Parathyroid adenoma (tissue), 2 donors: Measurements from ENCODE around the gene UBR3.

Experiments
- H2AFZ ChIP-seq: fragments of 300-600 bp; sonication (generic); one replicate; pipeline ENCODE4 v1.7.0; 2017; ENCODE audit warnings: antibody characterized with exemption, mild to moderate bottlenecking
- H3K27ac ChIP-seq: fragments of 300-600 bp; sonication (generic); one replicate; pipeline ENCODE4 v1.7.0; 2017
- H3K27me3 ChIP-seq: fragments of 300-600 bp; sonication (generic); one replicate; pipeline ENCODE4 v1.7.0; 2017; ENCODE audit warnings: low read length; ENCODE audit not compliant: control insufficient read depth, insufficient read depth
- H3K36me3 ChIP-seq: fragments of 300-600 bp; sonication (generic); one replicate; pipeline ENCODE4 v1.7.0; 2017; ENCODE audit warnings: low read length; ENCODE audit not compliant: control insufficient read depth, insufficient read depth
- H3K4me1 ChIP-seq: fragments of 300-600 bp; sonication (generic); one replicate; pipeline ENCODE4 v1.7.0; 2017; ENCODE audit warnings: control low read depth
- H3K4me2 ChIP-seq: fragments of 300-600 bp; sonication (generic); one replicate; pipeline ENCODE4 v1.7.0; 2017; ENCODE audit warnings: low read length
- H3K4me3 ChIP-seq: fragments of 300-600 bp; sonication (generic); one replicate; pipeline ENCODE4 v1.7.0; 2017; ENCODE audit warnings: low read depth, low read length
- H3K79me2 ChIP-seq: fragments of 300-600 bp; sonication (generic); one replicate; pipeline ENCODE4 v1.7.0; 2017; ENCODE audit warnings: control low read depth
- H3K9ac ChIP-seq: fragments of 300-600 bp; sonication (generic); one replicate; pipeline ENCODE4 v1.7.0; 2017; ENCODE audit warnings: mild to moderate bottlenecking
- H3K9me3 ChIP-seq: fragments of 300-600 bp; sonication (generic); one replicate; pipeline ENCODE4 v1.7.0; 2017; ENCODE audit warnings: low read length; ENCODE audit not compliant: control insufficient read depth
- CTCF ChIP-seq: fragments of 300-600 bp; sonication (generic); IDR thresholded peaks from one replicate; pipeline ENCODE4 v1.7.0; 2017; ENCODE audit warnings: antibody characterized with exemption, mild to moderate bottlenecking
- donor health status: primary hyperparathyroidism.

UBR3 gene

GRCh38 chr2:169963786-169964185, 136.5 kb downstream of the UBR3 start:
- H3K4me1 ChIP-seq = no peaks in the 10 kb centered on the region
- H2AFZ ChIP-seq = no peak overlapping the region
- peaks cover 2% of the 10 kb centered on the region for H3K79me2 ChIP-seq
- H3K9ac ChIP-seq = no peak overlapping the region
- no peaks in the 10 kb centered on the region for H3K9me3 ChIP-seq
- no peaks in the 10 kb centered on the region for H3K27me3 ChIP-seq
- H3K4me2 ChIP-seq = no peak overlapping the region
- H3K4me3 ChIP-seq = no peak overlapping the region
- TF ChIP-seq CTCF = no peak
- H3K27ac ChIP-seq = no peak overlapping the region
- no peaks in the 10 kb centered on the region for H3K36me3 ChIP-seq

DNA sequence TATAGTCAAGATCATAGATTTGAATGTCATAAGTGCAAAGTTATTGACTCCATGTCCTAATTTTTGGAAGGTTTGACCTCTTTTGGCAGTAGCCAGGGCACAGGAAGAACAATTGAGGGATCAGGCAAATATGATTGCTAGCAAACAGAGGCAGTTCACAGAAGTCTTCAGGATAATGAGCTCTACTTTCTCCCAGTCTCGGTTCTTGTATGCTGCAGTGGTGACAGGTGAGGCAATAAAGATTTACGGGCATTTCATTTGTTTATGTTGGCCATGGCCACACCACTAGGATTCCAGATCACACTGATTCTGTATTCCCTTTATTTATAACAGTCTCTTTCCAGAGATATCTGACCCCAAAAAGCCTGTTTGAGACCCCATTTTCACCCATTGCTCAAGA, 137.5 kb downstream of the UBR3 start:
- peaks cover 2% of the 10 kb centered on the region for H3K79me2 ChIP-seq
- no peak overlapping the region for H2AFZ ChIP-seq
- H3K27me3 ChIP-seq = no peaks in the 10 kb centered on the region
- H3K4me3 ChIP-seq = no peak overlapping the region
- H3K9ac ChIP-seq = no peak overlapping the region
- no peak for TF ChIP-seq CTCF
- H3K4me1 ChIP-seq = no peaks in the 10 kb centered on the region
- no peaks in the 10 kb centered on the region for H3K9me3 ChIP-seq
- no peak overlapping the region for H3K27ac ChIP-seq
- H3K36me3 ChIP-seq = no peaks in the 10 kb centered on the region
- no peak overlapping the region for H3K4me2 ChIP-seq

DNA sequence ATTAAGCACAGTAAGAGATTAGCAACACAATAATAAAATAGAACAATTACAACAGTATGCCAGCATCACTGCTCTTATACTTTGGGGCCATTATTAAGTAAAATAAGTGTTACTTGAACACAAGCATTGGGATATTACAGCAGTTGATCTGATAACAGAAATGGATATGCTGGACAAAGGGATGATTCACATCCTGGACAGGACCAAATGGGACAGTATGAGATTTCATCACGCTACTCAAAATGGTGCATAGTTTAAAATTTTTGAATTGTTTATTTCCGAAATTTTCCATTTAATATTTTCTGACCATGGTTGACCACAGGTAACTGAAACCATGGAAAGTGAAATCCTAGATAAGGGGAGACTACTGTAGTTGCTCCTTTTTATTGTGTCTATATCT, 138.2 kb downstream of the UBR3 start:
- no peaks in the 10 kb centered on the region for H3K27me3 ChIP-seq
- no peak for TF ChIP-seq CTCF
- H3K4me2 ChIP-seq = no peak overlapping the region
- H3K36me3 ChIP-seq = no peaks in the 10 kb centered on the region
- H2AFZ ChIP-seq = no peak overlapping the region
- H3K9me3 ChIP-seq = no peaks in the 10 kb centered on the region
- H3K4me1 ChIP-seq = no peaks in the 10 kb centered on the region
- no peak overlapping the region for H3K4me3 ChIP-seq
- no peak overlapping the region for H3K9ac ChIP-seq
- no peak overlapping the region for H3K27ac ChIP-seq
- peaks cover 2% of the 10 kb centered on the region for H3K79me2 ChIP-seq

GRCh38 chr2:169966454-169966853, 139.2 kb downstream of the UBR3 start:
- Histone ChIP-seq H3K27me3 (no peaks in the 10 kb centered on the region), H3K9me3 (no peaks in the 10 kb centered on the region), H2AFZ (no peak overlapping the region), H3K4me1 (no peaks in the 10 kb centered on the region), H3K4me3 (no peak overlapping the region), H3K36me3 (no peaks in the 10 kb centered on the region), H3K9ac (no peak overlapping the region), H3K79me2 (no peaks in the 10 kb centered on the region), H3K4me2 (no peak overlapping the region), H3K27ac (no peak overlapping the region)
- no peak for TF ChIP-seq CTCF

- TF ChIP-seq CTCF = no peak
- H3K79me2 ChIP-seq = no peaks in the 10 kb centered on the region
- no peaks in the 10 kb centered on the region for H3K4me1 ChIP-seq
- H3K27ac ChIP-seq = no peak overlapping the region
- H2AFZ ChIP-seq = no peak overlapping the region
- no peak overlapping the region for H3K9ac ChIP-seq
- H3K9me3 ChIP-seq = no peaks in the 10 kb centered on the region
- no peaks in the 10 kb centered on the region for H3K36me3 ChIP-seq
- H3K27me3 ChIP-seq = no peaks in the 10 kb centered on the region
- H3K4me2 ChIP-seq = no peak overlapping the region
- no peak overlapping the region for H3K4me3 ChIP-seq
These were observed 141.5 kb downstream of the UBR3 start for GRCh38 chr2:169968743-169969142.
